H9 (cell line): ENCODE results near the gene HACE1. TPM values are rescaled to one million over a fixed set of nuclear protein-coding genes. Genes with fewer than 3 reads are reported as not detected.

ENCODE experiments used
- DNase-seq: peaks from one replicate; pipeline ENCODE4 v3.0.0-alpha.2; 2017
- H2AFZ ChIP-seq: one replicate; pipeline ENCODE4 v1.6.1; 2013; ENCODE audit warnings: mild to moderate bottlenecking, low read length, control low read depth, moderate library complexity
- H2AK5ac ChIP-seq: 2 replicates; pipeline ENCODE4 v1.6.1; 2013; ENCODE audit warnings: low read length, control low read depth, mixed read lengths; ENCODE audit not compliant: insufficient read length
- H2BK120ac ChIP-seq: one replicate; pipeline ENCODE4 v1.6.1; 2013; ENCODE audit warnings: low read depth, mild to moderate bottlenecking, low read length, control low read depth, inconsistent platforms; ENCODE audit not compliant: poor library complexity, severe bottlenecking
- H2BK12ac ChIP-seq: 2 replicates; pipeline ENCODE4 v1.6.1; 2013; ENCODE audit warnings: low read length, control low read depth, mixed read lengths, low read depth; ENCODE audit not compliant: insufficient read length
- H2BK15ac ChIP-seq: 2 replicates; pipeline ENCODE4 v1.6.1; 2013; ENCODE audit warnings: low read depth, low read length, control low read depth
- H2BK20ac ChIP-seq: one replicate; pipeline ENCODE4 v1.6.1; 2013; ENCODE audit warnings: low read depth, mild to moderate bottlenecking, low read length, control low read depth, inconsistent platforms; ENCODE audit not compliant: poor library complexity, severe bottlenecking
- H2BK5ac ChIP-seq: 2 replicates; pipeline ENCODE4 v1.6.1; 2013; ENCODE audit warnings: low read length, control low read depth, mixed read lengths; ENCODE audit not compliant: insufficient read length
- H3K14ac ChIP-seq: 2 replicates; pipeline ENCODE4 v1.6.1; 2013; ENCODE audit warnings: low read length, control low read depth; ENCODE audit not compliant: insufficient read depth
- H3K18ac ChIP-seq: 2 replicates; pipeline ENCODE4 v1.6.1; 2013; ENCODE audit warnings: low read depth, mild to moderate bottlenecking, mixed read lengths, low read length, control low read depth; ENCODE audit not compliant: insufficient read length
- H3K23ac ChIP-seq: 2 replicates; pipeline ENCODE4 v1.6.1; 2013; ENCODE audit warnings: low read length, control low read depth, mixed read lengths, low read depth; ENCODE audit not compliant: insufficient read length
- H3K23me2 ChIP-seq: 2 replicates; pipeline ENCODE4 v1.6.1; 2013; ENCODE audit warnings: low read depth, mild to moderate bottlenecking, mixed read lengths, low read length, control low read depth; ENCODE audit not compliant: insufficient read length, poor library complexity, severe bottlenecking
- H3K27ac ChIP-seq: 2 replicates; pipeline ENCODE4 v1.5.1; 2013; ENCODE audit warnings: low read length, control low read depth, mixed read lengths, low read depth; ENCODE audit not compliant: insufficient read length
- H3K27me3 ChIP-seq: 2 replicates; pipeline ENCODE4 v1.6.1; 2013; ENCODE audit warnings: low read length, control low read depth, inconsistent platforms; ENCODE audit not compliant: insufficient read depth
- H3K4ac ChIP-seq: 2 replicates; pipeline ENCODE4 v1.6.1; 2013; ENCODE audit warnings: low read depth, mild to moderate bottlenecking, control low read depth, inconsistent platforms, low read length, moderate library complexity
- H3K4me1 ChIP-seq: 2 replicates; pipeline ENCODE4 v1.6.1; 2013; ENCODE audit warnings: low read length, control low read depth, inconsistent platforms; ENCODE audit not compliant: insufficient read depth
- H3K4me2 ChIP-seq: 2 replicates; pipeline ENCODE4 v1.6.1; 2013; ENCODE audit warnings: low read length, control low read depth, mixed read lengths; ENCODE audit not compliant: insufficient read length, insufficient read depth
- H3K56ac ChIP-seq: 2 replicates; pipeline ENCODE4 v1.6.1; 2013; ENCODE audit warnings: low read depth, mild to moderate bottlenecking, mixed read lengths, low read length, control low read depth; ENCODE audit not compliant: insufficient read length
- H3K79me1 ChIP-seq: 2 replicates; pipeline ENCODE4 v1.6.1; 2013; ENCODE audit warnings: low read depth, mild to moderate bottlenecking, moderate library complexity, low read length, control low read depth, inconsistent platforms; ENCODE audit not compliant: insufficient read depth, poor library complexity, severe bottlenecking
- H3K79me2 ChIP-seq: 2 replicates; pipeline ENCODE4 v1.6.1; 2013; ENCODE audit warnings: low read length, control low read depth, inconsistent platforms; ENCODE audit not compliant: insufficient read depth
- H3K9ac ChIP-seq: 2 replicates; pipeline ENCODE4 v1.6.1; 2013; ENCODE audit warnings: low read length, control low read depth, mixed read lengths; ENCODE audit not compliant: insufficient read length; ENCODE audit errors: extremely low read depth
- H3K9me3 ChIP-seq: one replicate; pipeline ENCODE4 v1.6.1; 2013; ENCODE audit warnings: low read depth, low read length, inconsistent platforms; ENCODE audit not compliant: control insufficient read depth
- H3T11ph ChIP-seq: one replicate; pipeline ENCODE4 v1.6.1; 2013; ENCODE audit warnings: mild to moderate bottlenecking, low read length, control low read depth, inconsistent platforms
- H4K20me1 ChIP-seq: one replicate; pipeline ENCODE4 v1.6.1; 2013; ENCODE audit not compliant: control insufficient read depth, insufficient read length, insufficient read depth
- H4K5ac ChIP-seq: 2 replicates; pipeline ENCODE4 v1.6.1; 2013; ENCODE audit warnings: low read depth, mild to moderate bottlenecking, mixed read lengths, low read length, control low read depth; ENCODE audit not compliant: insufficient read length
- H4K8ac ChIP-seq: replicated peaks from 2 replicates; pipeline ENCODE4 v1.6.1; 2013; ENCODE audit warnings: low read length, control low read depth, mixed read lengths, low read depth; ENCODE audit not compliant: insufficient read length
- H4K91ac ChIP-seq: 2 replicates; pipeline ENCODE4 v1.6.1; 2013; ENCODE audit warnings: low read depth, mild to moderate bottlenecking, moderate library complexity, mixed read lengths, low read length, control low read depth; ENCODE audit not compliant: insufficient read length
- H3K27ac Mint-ChIP-seq, 3 experiments: 2 replicates in 2 of 3; 3 replicates in 1 of 3; pipeline ENCODE4 v1.8.0; 2020 to 2021; ENCODE audit warnings: mixed read lengths in 3 of 3, mild to moderate bottlenecking in 1 of 3, moderate library complexity in 1 of 3
- H3K27me3 Mint-ChIP-seq: 2 replicates; pipeline ENCODE4 v1.8.0; 2021; ENCODE audit warnings: low read depth, mild to moderate bottlenecking, moderate library complexity, mixed read lengths
- H3K36me3 Mint-ChIP-seq, 3 experiments: 2 replicates in 2 of 3; 3 replicates in 1 of 3; pipeline ENCODE4 v1.8.0; 2020 to 2021; ENCODE audit warnings: low read depth in 3 of 3, mixed read lengths in 3 of 3; ENCODE audit not compliant: insufficient read depth in 1 of 3
- H3K4me1 Mint-ChIP-seq, 2 experiments: 2 replicates each; pipeline ENCODE4 v1.8.0; 2020; ENCODE audit warnings: mixed read lengths in 2 of 2
- H3K4me3 Mint-ChIP-seq, 2 experiments: 2 replicates in 1 of 2; 3 replicates in 1 of 2; pipeline ENCODE4 v1.8.0; 2020 to 2021; ENCODE audit warnings: mild to moderate bottlenecking in 2 of 2, mixed read lengths in 2 of 2, moderate library complexity in 1 of 2
- H3K9me3 Mint-ChIP-seq, 2 experiments: 2 replicates in 1 of 2; 3 replicates in 1 of 2; pipeline ENCODE4 v1.8.0; 2020; ENCODE audit warnings: mild to moderate bottlenecking in 2 of 2, mixed read lengths in 2 of 2, moderate library complexity in 1 of 2
- CTCF ChIP-seq: fragments of 200-600 bp; sonication (generic); conservative IDR thresholded peaks from 3 replicates; pipeline ENCODE4 v1.8.0; 2021; ENCODE audit warnings: antibody characterized with exemption, mild to moderate bottlenecking
- WGBS: extraction: QIAGEN DNeasy Blood & Tissue Kit; methylation state at CpG from one replicate; pipeline ENCODE4 v1.1.7; 2013; ENCODE audit warnings: missing lambda C conversion rate, low lambda C conversion rate, mixed read lengths; ENCODE audit not compliant: insufficient read length; ENCODE audit errors: extremely low coverage; 5-methylcytosine and 5-hydroxymethylcytosine counted together
- total RNA-seq: library from RNA; stranded (reverse); gene quantifications from 2 replicates; pipeline ENCODE4 v1.2.1, GENCODE V29; 2021

Gene HACE1
- total RNA-seq, 1 experiment from 2014 or later: 18.0 TPM

DNA sequence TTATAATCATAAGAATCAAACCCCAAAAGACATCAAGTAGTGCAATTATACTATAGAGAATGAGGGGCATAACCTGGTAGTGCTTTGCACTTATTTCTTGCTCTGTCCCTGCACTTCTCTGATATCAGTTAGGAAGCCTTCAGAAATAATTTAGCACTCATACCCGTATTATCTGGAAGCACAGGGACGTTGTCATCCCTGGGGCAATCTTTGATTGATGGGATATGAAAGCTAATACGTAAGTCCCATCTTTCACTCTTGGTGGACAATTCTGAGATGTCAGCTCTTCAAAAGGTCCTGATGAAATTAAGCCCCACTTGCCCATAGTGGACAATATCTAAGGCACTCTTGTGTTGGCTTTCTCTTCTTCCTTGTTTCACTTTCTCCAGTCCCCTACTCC, 144.9 kb downstream of the HACE1 start:
- H3K9me3 ChIP-seq: no peaks in the 10 kb centered on the region

More for the DNA sequence above, 144.9 kb downstream of the HACE1 start:
- no peak overlapping the region for H2BK20ac ChIP-seq
- no peaks in the 10 kb centered on the region for H3K79me2 ChIP-seq
- H3K27me3 ChIP-seq: no peaks in the 10 kb centered on the region
- no peak overlapping the region for H3K23ac ChIP-seq
- no peaks in the 10 kb centered on the region for H3K79me1 ChIP-seq
- no peak overlapping the region for H2AK5ac ChIP-seq
- no peak overlapping the region for H3K14ac ChIP-seq
- no peak overlapping the region for H4K8ac ChIP-seq
- H3K56ac ChIP-seq: no peak overlapping the region
- no peak for TF ChIP-seq CTCF
- Mint-ChIP-seq H3K36me3 (peaks cover 0 to 7% (median 0%) of the 10 kb centered on the region in 3 experiments; a peak in 4 of 7 replicates), H3K27ac (no peak overlapping the region), H3K9me3 (peaks cover 0 to 5% of the 10 kb centered on the region in 2 experiments; a peak in 1 of 5 replicates), H3K4me1 (peaks cover 3 to 4% of the 10 kb centered on the region in 2 experiments; a peak in 3 of 4 replicates), H3K27me3 (no peaks in the 10 kb centered on the region), H3K4me3 (no peak overlapping the region)
- DNase-seq: no peak
- H4K20me1 ChIP-seq: no peaks in the 10 kb centered on the region
- H3K4ac ChIP-seq: no peak overlapping the region
- no peak overlapping the region for H2BK5ac ChIP-seq
- no peak overlapping the region for H4K5ac ChIP-seq
- no peak overlapping the region for H2BK120ac ChIP-seq
- no peak overlapping the region for H4K91ac ChIP-seq
- no CpG with 5 or more reads among the region's 3 CpGs for WGBS
- H2BK12ac ChIP-seq: no peak overlapping the region
- H3T11ph ChIP-seq: no peak overlapping the region
- H3K4me2 ChIP-seq: no peak overlapping the region
- H3K23me2 ChIP-seq: no peaks in the 10 kb centered on the region
- H3K18ac ChIP-seq: no peak overlapping the region
- H2AFZ ChIP-seq: no peak overlapping the region
- no peaks in the 10 kb centered on the region for H3K4me1 ChIP-seq
- H3K27ac ChIP-seq: no peak overlapping the region
- H2BK15ac ChIP-seq: no peak overlapping the region
- no peak overlapping the region for H3K9ac ChIP-seq
